BJ (cell line): ENCODE results near the gene SYNJ2. TPM values are rescaled to one million over a fixed set of nuclear protein-coding genes. Genes with fewer than 3 reads are reported as not detected.

Experiments used
- CTCF ChIA-PET: fragments of 350-600 bp; formaldehyde crosslinking; extraction: SDS; loops from one replicate; lab custom pipeline; 2021; ENCODE audit warnings: antibody characterized with exemption, inconsistent platforms; lab: Yijun Ruan, JAX
- POLR2A ChIA-PET: fragments of 300-600 bp; sonication (Branson Sonifier 250); formaldehyde crosslinking; extraction: SDS; loops from one replicate; lab custom pipeline; 2021; ENCODE audit warnings: antibody characterized with exemption; lab: Charles Lee
- DNase-seq: peaks from one replicate; pipeline ENCODE4 v3.0.0-alpha.2; 2011; ENCODE audit warnings: low read depth
- H3K27me3 ChIP-seq: 2 replicates; pipeline ENCODE4 v1.6.0; 2011; ENCODE audit warnings: low read length; ENCODE audit not compliant: control insufficient read depth, insufficient read depth
- H3K36me3 ChIP-seq: 2 replicates; pipeline ENCODE4 v1.5.1; 2011; ENCODE audit warnings: low read length; ENCODE audit not compliant: control insufficient read depth, insufficient read depth
- H3K4me3 ChIP-seq: 2 replicates; pipeline ENCODE4 v1.5.1; 2011; ENCODE audit warnings: low read depth, mild to moderate bottlenecking, control low read depth, low read length
- polyA plus RNA-seq: library from polyadenylated mRNA; depleted of rRNA; stranded (reverse); fragments of >200 nt; gene quantifications from 2 replicates; pipeline ENCODE4 v1.2.3, GENCODE V29; 2011
- TF ChIP-seq, protein P1 (sequence below): IDR thresholded peaks from 2 replicates; pipeline ENCODE4 v1.5.1; 2011; ENCODE audit warnings: low read depth, mild to moderate bottlenecking, control low read depth, inconsistent platforms, low read length, moderate library complexity; ENCODE audit not compliant: insufficient read depth

Gene SYNJ2
- polyA plus RNA-seq, 1 experiment = 29.9 TPM

DNA sequence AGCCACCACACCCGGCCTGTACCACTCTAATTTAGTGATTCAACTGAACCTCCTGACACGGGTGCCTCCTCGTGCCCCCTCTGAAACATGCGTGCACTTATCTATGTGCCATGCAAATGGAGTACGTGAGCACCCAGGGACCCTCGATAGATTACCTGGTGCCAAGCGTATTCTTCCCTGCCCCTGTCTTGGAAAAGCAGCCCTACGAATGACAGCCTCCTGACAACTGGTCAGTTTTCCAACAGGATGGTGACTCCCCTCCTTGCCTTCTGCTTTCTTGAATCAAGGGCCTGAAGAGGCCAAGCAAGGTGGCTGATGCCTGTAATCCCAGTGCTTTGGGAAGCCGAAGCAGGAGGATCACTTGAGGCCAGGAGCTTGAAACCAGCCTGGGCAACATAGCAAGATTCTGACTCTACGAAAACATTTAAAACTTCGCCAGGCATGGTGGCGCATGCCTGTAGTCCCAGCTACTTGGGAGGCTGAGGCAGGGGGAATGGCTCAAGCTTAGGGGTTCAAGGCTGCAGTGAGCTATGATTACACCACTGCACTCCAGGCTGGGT, 25.4 kb upstream of the SYNJ2 start:
- POLR2A ChIA-PET = no interaction called here
- Histone ChIP-seq H3K4me3 (no peak overlapping the region), H3K27me3 (no peaks in the 10 kb centered on the region), H3K36me3 (no peaks in the 10 kb centered on the region)
- no peak for DNase-seq
- CTCF ChIA-PET = interaction anchor here (1.2 kb wide), 1 partner anchor 116 kb away, joined by 3 read pairs; no protein-coding TSS in a partner anchor
- TF ChIP-seq, protein P1, sequence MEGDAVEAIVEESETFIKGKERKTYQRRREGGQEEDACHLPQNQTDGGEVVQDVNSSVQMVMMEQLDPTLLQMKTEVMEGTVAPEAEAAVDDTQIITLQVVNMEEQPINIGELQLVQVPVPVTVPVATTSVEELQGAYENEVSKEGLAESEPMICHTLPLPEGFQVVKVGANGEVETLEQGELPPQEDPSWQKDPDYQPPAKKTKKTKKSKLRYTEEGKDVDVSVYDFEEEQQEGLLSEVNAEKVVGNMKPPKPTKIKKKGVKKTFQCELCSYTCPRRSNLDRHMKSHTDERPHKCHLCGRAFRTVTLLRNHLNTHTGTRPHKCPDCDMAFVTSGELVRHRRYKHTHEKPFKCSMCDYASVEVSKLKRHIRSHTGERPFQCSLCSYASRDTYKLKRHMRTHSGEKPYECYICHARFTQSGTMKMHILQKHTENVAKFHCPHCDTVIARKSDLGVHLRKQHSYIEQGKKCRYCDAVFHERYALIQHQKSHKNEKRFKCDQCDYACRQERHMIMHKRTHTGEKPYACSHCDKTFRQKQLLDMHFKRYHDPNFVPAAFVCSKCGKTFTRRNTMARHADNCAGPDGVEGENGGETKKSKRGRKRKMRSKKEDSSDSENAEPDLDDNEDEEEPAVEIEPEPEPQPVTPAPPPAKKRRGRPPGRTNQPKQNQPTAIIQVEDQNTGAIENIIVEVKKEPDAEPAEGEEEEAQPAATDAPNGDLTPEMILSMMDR = no peak

DNA sequence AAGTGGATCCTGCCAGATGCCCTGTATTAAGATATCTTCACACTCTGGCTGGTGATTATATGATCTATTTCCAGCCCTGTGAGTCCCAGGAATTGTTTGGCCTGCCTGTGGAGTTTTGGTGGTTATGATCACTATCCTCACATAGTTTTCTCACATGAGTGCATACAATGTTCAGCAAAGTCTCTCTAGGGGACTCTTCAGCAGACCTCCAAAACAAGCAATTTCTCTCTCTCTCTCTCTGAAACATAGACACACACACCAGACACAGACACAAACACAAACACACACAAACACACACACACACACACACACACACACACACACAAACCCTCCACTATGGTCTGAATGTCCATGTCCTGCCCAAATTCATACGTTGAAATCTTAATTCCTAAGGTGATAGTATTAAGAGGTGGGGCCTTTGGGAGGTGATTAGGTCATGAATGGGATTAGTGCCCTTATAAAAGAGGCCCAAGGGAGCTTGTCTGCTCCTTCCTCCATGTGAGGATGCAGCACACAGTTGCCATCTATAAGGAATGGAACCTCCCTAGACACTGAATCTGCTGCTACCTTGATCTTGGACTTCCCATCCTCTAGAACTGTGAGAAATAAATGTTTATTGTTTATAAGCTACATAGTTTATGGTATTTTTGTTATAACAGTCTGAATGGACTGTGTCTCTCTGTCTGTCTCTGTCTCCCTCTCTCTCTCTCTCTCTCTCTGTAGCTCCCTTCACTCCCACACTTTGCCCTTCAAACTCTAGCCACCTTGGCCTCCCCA, 22.0 kb upstream of the SYNJ2 start:
- POLR2A ChIA-PET = no interaction called here
- DNase-seq = no peak
- H3K27me3 ChIP-seq = no peaks in the 10 kb centered on the region
- TF ChIP-seq, protein P1 = no peak
- H3K4me3 ChIP-seq = no peak overlapping the region
- H3K36me3 ChIP-seq = no peaks in the 10 kb centered on the region; the same call in 1 of the 2 replicates
- CTCF ChIA-PET = no interaction called here

DNA sequence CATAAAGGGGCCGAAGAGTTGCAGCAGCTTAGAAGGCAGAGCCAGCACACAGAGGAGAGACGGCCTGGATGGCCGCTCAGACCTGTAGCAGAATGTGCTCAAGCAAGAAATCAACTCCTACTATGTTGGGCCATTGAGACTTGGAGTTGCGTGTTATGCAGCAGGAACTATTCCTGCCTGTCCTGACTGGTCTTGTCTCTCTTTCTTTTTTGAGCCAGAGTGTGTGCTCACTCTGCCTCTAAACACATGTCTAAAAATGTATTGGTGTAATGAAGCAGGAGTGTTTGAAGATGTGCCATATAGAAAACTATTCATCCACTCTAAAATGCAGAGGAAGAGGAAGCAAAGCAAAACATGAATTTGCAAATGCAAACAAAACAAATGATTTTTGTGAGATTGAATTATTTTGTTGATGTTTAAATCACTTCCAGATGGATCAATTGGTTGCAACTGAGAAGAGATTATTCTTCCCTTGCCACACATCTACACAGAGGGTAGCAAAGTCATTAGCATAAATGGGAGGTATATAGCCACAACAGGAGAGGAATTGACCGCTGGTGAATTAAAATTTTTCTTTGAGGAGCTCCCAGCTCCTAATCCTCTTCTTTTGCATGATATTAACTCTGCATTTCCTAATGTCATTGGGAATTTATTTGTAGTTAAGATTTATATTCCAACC, 20.4 kb upstream of the SYNJ2 start:
- DNase-seq = no peak
- ChIA-PET CTCF (no interaction called here), POLR2A (no interaction called here)
- TF ChIP-seq, protein P1 = no peak
- Histone ChIP-seq H3K27me3 (no peaks in the 10 kb centered on the region), H3K4me3 (no peak overlapping the region), H3K36me3 (no peaks in the 10 kb centered on the region; the same call in 1 of the 2 replicates)

DNA sequence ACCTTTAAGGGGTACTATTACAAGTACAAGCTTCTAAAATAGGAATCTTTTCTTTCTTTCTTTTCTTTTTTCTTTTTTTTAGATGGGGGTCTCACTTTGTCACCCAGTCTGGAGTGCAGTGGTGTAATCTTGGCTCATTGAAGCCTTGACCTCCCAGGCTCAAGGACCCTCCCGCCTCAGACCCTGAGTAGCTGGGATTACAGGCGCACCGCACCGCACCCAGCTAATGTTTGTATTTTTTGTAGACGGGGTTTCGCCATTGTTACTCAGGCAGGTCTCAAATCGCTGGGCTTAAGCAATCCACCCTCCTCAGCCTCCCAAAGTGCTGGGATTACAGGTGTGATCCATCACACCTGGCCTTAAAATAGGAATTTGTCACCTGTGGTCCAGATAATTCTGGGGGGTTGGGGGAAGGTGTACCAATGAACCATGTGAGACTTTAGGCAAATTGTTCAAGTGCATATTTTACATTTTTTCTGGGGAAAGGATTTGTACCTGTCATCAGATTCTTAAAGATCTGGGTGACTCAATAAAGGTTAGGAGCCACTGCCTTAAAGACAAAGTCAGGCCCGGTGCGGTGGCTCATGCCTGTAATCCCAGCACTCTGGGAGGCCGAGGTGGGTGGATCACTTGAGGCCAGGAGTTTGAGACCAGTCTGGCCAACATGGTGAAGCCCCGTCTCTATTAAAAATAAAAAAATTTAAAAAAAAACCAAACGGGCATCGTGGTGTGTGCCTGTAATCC, 19.7 kb upstream of the SYNJ2 start:
- no peaks in the 10 kb centered on the region; the same call in 1 of the 2 replicates for H3K36me3 ChIP-seq
- no peak overlapping the region for H3K4me3 ChIP-seq
- CTCF ChIA-PET = no interaction called here
- no peaks in the 10 kb centered on the region for H3K27me3 ChIP-seq
- TF ChIP-seq, protein P1 = no peak
- POLR2A ChIA-PET = no interaction called here
- DNase-seq = no peak
